ENCODE measurements around the gene FBLN2.

The FBLN2 gene

DNA sequence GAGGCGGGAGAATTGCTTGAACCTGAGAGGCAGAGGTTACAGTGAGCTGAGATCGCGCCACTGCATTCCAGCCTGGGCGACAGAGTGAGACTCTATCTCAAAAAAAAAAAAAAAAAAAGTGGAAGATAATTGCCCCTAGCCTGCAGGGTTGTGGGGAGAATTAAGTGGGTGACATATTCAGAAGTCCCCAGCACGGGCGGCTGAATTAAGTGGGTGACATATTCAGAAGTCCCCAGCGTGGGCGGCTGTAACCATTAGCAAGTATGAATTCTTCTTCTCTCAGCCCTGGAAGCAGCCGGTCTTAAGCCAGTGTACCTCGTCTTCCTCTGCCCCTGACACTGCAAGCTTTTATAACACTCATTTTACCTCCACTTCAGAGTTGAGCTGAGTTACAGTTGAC is 44.7 kb downstream of the FBLN2 start:
- Histone ChIP-seq H3K4me1 (ENCODE audit: low read length) (no peaks in the 10 kb centered on the region), H4K20me1 (ENCODE audit: insufficient read depth, low read length) (no peaks in the 10 kb centered on the region), H3K79me2 (ENCODE audit: low read length) (no peaks in the 10 kb centered on the region), H2AFZ (ENCODE audit: low read depth, low read length) (no peak overlapping the region), H3K27me3 (ENCODE audit: low read depth, low read length) (peaks cover 67% of the 10 kb centered on the region), H3K4me2 (ENCODE audit: low read length) (no peak overlapping the region), H3K36me3 (replicated peaks; ENCODE audit: low read depth, low read length) (no peaks in the 10 kb centered on the region), H3K4me3 (ENCODE audit: low read length) (no peak overlapping the region), H3K9me3 (ENCODE audit: insufficient read depth, low read length) (no peaks in the 10 kb centered on the region), H3K9ac (ENCODE audit: low read length) (no peak overlapping the region), H3K27ac (ENCODE audit: low read length) (no peak overlapping the region)
- TF ChIP-seq, protein P1, sequence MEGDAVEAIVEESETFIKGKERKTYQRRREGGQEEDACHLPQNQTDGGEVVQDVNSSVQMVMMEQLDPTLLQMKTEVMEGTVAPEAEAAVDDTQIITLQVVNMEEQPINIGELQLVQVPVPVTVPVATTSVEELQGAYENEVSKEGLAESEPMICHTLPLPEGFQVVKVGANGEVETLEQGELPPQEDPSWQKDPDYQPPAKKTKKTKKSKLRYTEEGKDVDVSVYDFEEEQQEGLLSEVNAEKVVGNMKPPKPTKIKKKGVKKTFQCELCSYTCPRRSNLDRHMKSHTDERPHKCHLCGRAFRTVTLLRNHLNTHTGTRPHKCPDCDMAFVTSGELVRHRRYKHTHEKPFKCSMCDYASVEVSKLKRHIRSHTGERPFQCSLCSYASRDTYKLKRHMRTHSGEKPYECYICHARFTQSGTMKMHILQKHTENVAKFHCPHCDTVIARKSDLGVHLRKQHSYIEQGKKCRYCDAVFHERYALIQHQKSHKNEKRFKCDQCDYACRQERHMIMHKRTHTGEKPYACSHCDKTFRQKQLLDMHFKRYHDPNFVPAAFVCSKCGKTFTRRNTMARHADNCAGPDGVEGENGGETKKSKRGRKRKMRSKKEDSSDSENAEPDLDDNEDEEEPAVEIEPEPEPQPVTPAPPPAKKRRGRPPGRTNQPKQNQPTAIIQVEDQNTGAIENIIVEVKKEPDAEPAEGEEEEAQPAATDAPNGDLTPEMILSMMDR (IDR thresholded peaks at IDR 0.05; ENCODE audit: low read depth, low read length) = no peak
- TF ChIP-seq EZH2phosphoT487 (IDR thresholded peaks at IDR 0.05; ENCODE audit: low read depth) = no peak

DNA sequence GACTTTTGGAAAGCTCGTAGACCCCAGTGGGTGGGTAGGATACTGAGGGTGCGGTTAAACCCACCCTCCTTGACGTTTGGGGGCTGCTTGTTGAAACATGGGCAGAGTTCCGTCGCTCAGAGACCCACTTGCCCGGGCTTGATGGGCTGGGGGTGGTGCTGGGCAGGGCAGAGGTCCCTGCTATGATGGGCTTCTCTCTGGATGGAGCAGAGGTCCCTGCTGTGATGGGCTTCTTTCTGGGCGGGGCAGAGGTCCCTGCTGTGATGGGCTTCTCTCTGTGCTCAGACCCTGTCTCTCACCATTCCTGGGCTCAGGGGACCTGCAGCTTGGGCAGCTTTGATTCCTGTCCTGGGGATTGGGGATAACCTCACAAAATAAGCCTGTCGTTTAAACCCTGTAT is 45.2 kb downstream of the FBLN2 start:
- no peak for TF ChIP-seq EZH2phosphoT487 (IDR thresholded peaks at IDR 0.05; ENCODE audit: low read depth)
- TF ChIP-seq, protein P1 (IDR thresholded peaks at IDR 0.05; ENCODE audit: low read depth, low read length) = no peak
- no peaks in the 10 kb centered on the region for H3K9me3 ChIP-seq (ENCODE audit: insufficient read depth, low read length)
- no peak overlapping the region for H3K4me2 ChIP-seq (ENCODE audit: low read length)
- no peak overlapping the region for H3K9ac ChIP-seq (ENCODE audit: low read length)
- no peaks in the 10 kb centered on the region for H3K4me1 ChIP-seq (ENCODE audit: low read length)
- H3K27me3 ChIP-seq (ENCODE audit: low read depth, low read length) = peaks cover 68% of the 10 kb centered on the region
- H2AFZ ChIP-seq (ENCODE audit: low read depth, low read length) = no peak overlapping the region
- no peaks in the 10 kb centered on the region for H3K36me3 ChIP-seq (replicated peaks; ENCODE audit: low read depth, low read length)
- no peak overlapping the region for H3K27ac ChIP-seq (ENCODE audit: low read length)
- no peaks in the 10 kb centered on the region for H4K20me1 ChIP-seq (ENCODE audit: insufficient read depth, low read length)
- H3K79me2 ChIP-seq (ENCODE audit: low read length) = no peaks in the 10 kb centered on the region
- H3K4me3 ChIP-seq (ENCODE audit: low read length) = no peak overlapping the region

DNA sequence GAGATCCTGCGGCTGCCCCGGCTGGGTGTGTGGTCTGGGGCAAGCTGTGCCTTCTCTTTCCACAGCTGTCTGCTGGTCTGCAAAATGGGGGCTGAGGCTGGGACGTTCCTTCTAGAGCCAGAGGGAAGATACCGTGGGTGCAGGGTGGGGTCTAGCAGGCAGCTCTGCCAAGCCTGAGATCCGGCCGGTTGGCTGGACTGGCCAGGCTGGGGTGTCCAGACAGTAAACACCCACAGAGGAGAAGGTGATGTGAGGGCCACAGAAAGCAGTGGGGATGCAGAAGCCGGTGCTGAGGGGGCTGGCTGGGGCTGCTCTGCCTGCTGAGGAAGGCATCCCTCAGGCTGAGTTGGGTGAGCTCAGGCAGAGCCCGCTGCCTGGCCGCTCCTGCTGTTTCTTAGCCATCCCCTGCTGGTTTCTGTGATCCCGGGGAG is 46.1 kb downstream of the FBLN2 start:
- H3K4me1 ChIP-seq (ENCODE audit: low read length) = no peaks in the 10 kb centered on the region
- H3K36me3 ChIP-seq (replicated peaks; ENCODE audit: low read depth, low read length) = no peaks in the 10 kb centered on the region
- H2AFZ ChIP-seq (ENCODE audit: low read depth, low read length) = no peak overlapping the region
- no peaks in the 10 kb centered on the region for H3K9me3 ChIP-seq (ENCODE audit: insufficient read depth, low read length)
- H3K27ac ChIP-seq (ENCODE audit: low read length) = no peak overlapping the region
- H3K4me3 ChIP-seq (ENCODE audit: low read length) = no peak overlapping the region
- peaks cover 68% of the 10 kb centered on the region for H3K27me3 ChIP-seq (ENCODE audit: low read depth, low read length)
- no peak overlapping the region for H3K4me2 ChIP-seq (ENCODE audit: low read length)
- TF ChIP-seq, protein P1 (IDR thresholded peaks at IDR 0.05; ENCODE audit: low read depth, low read length) = no peak
- no peak for TF ChIP-seq EZH2phosphoT487 (IDR thresholded peaks at IDR 0.05; ENCODE audit: low read depth)
- H3K79me2 ChIP-seq (ENCODE audit: low read length) = no peaks in the 10 kb centered on the region
- no peaks in the 10 kb centered on the region for H4K20me1 ChIP-seq (ENCODE audit: insufficient read depth, low read length)
- H3K9ac ChIP-seq (ENCODE audit: low read length) = no peak overlapping the region

DNA sequence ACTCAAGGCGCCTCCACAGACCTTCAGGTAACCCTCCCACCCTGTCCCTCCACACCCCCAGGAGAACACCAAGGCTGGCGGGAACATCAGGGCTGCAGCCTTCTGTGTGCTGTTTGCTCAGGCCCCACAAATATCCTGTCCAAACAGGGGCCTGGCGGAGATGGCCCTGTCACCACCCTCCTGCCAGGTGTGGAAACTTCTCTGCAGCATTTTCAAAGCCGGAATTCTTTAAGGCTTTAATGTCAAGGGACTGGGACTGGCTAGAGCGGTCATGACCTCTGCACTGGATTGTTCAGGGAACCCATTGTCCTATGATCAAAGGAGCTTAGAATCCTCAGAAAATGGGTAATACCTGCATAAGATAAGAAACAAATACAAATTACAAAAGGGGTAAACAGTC is 46.6 kb downstream of the FBLN2 start:
- Histone ChIP-seq H3K4me1 (ENCODE audit: low read length) (no peaks in the 10 kb centered on the region), H3K4me2 (ENCODE audit: low read length) (no peak overlapping the region), H3K36me3 (replicated peaks; ENCODE audit: low read depth, low read length) (no peaks in the 10 kb centered on the region), H3K27me3 (ENCODE audit: low read depth, low read length) (peaks cover 67% of the 10 kb centered on the region), H3K9me3 (ENCODE audit: insufficient read depth, low read length) (no peaks in the 10 kb centered on the region), H3K9ac (ENCODE audit: low read length) (no peak overlapping the region), H2AFZ (ENCODE audit: low read depth, low read length) (no peak overlapping the region), H4K20me1 (ENCODE audit: insufficient read depth, low read length) (no peaks in the 10 kb centered on the region), H3K79me2 (ENCODE audit: low read length) (no peaks in the 10 kb centered on the region), H3K4me3 (ENCODE audit: low read length) (no peak overlapping the region), H3K27ac (ENCODE audit: low read length) (no peak overlapping the region)
- TF ChIP-seq, protein P1 (IDR thresholded peaks at IDR 0.05; ENCODE audit: low read depth, low read length) = no peak
- TF ChIP-seq EZH2phosphoT487 (IDR thresholded peaks at IDR 0.05; ENCODE audit: low read depth) = no peak
